Right atrium auricular region (tissue), 2 donors: ENCODE measurements around the gene MYO18A. TPM values are rescaled to one million over a fixed set of nuclear protein-coding genes. Genes with fewer than 3 reads are reported as not detected.
A peak's percentile ranks its signal among the peaks of the same experiment; 100 is the strongest.

Experiments used
- DNase-seq: peaks from one replicate; pipeline ENCODE4 v3.0.0-alpha.2; 2019; ENCODE audit warnings: low spot score
- H3K27ac ChIP-seq, 2 donors: fragments of 200-600 bp; sonication (generic); 1 replicate in 1 of 2; 2 replicates in 1 of 2; pipeline ENCODE4 v1.5.1; 2016 to 2019
- H3K27me3 ChIP-seq, 2 donors: fragments of 200-600 bp; sonication (generic); one replicate each; pipeline versions ENCODE4 v1.5.1 to v1.6.0; 2017 to 2019
- H3K36me3 ChIP-seq: fragments of 200-600 bp; sonication (generic); one replicate; pipeline ENCODE4 v1.5.1; 2016
- H3K4me1 ChIP-seq, 2 donors: fragments of 200-600 bp; sonication (generic); one replicate each; pipeline versions ENCODE4 v1.5.1 to v1.6.0; 2017 to 2019
- H3K4me3 ChIP-seq, 2 donors: fragments of 200-600 bp; sonication (generic); 1 replicate in 1 of 2; 2 replicates in 1 of 2; pipeline ENCODE4 v1.5.1; 2017 to 2019; ENCODE audit warnings: mild to moderate bottlenecking in 1 of 2, moderate library complexity in 1 of 2
- H3K9me3 ChIP-seq, 2 donors: fragments of 200-600 bp; sonication (generic); one replicate each; pipeline ENCODE4 v1.5.1; 2019
- CTCF ChIP-seq, 2 donors: fragments of 200-600 bp; sonication (generic); IDR thresholded peaks; one replicate each; pipeline ENCODE4 v1.5.1; 2019; ENCODE audit warnings: antibody characterized with exemption in 2 of 2
- total RNA-seq, 2 donors: library from RNA; depleted of rRNA; stranded (reverse); fragments of >200 nt; gene quantifications; one replicate each; pipeline ENCODE4 v1.1.0, GENCODE V29; 2016

The MYO18A gene
- total RNA-seq, 2 donors from 2014 or later: 159 to 219 TPM

- DNase-seq: no peak
- Histone ChIP-seq H3K4me3 (peak overlapping the region in 1 of 2 donors; percentile 53), H3K4me1 (peaks cover 0 to 81% of the 10 kb centered on the region in 2 donors), H3K27ac (peak overlapping the region; percentile 87 to 89), H3K27me3 (no peaks in the 10 kb centered on the region), H3K36me3 (no peaks in the 10 kb centered on the region), H3K9me3 (no peaks in the 10 kb centered on the region)
- TF ChIP-seq CTCF (IDR thresholded peaks at IDR 0.05): no peak
Measured at GRCh38 chr17:29141514-29141876, 38.7 kb downstream of the MYO18A start.

GRCh38 chr17:29140631-29141513 is 39.3 kb downstream of the MYO18A start:
- peak overlapping the region; percentile 39 to 53 for H3K4me3 ChIP-seq
- H3K4me1 ChIP-seq: peaks cover 0 to 75% of the 10 kb centered on the region in 2 donors
- DNase-seq: no peak
- no peaks in the 10 kb centered on the region for H3K36me3 ChIP-seq
- H3K9me3 ChIP-seq: no peaks in the 10 kb centered on the region
- no peaks in the 10 kb centered on the region for H3K27me3 ChIP-seq
- TF ChIP-seq CTCF (IDR thresholded peaks at IDR 0.05): no peak
- H3K27ac ChIP-seq: peak overlapping the region; percentile 87 to 89

- peaks cover 0 to 67% of the 10 kb centered on the region in 2 donors for H3K4me1 ChIP-seq
- no peak for TF ChIP-seq CTCF (IDR thresholded peaks at IDR 0.05)
- DNase-seq: peak; percentile 89
- H3K36me3 ChIP-seq: no peaks in the 10 kb centered on the region
- no peaks in the 10 kb centered on the region for H3K9me3 ChIP-seq
- peak overlapping the region; percentile 39 to 53 for H3K4me3 ChIP-seq
- peak overlapping the region; percentile 87 to 89 for H3K27ac ChIP-seq
- no peaks in the 10 kb centered on the region for H3K27me3 ChIP-seq
Measured at GRCh38 chr17:29140051-29140621, 40.1 kb downstream of the MYO18A start.

- Histone ChIP-seq H3K36me3 (no peaks in the 10 kb centered on the region), H3K4me3 (peak overlapping the region; percentile 39 to 53), H3K27ac (peak overlapping the region; percentile 87 to 89), H3K9me3 (no peaks in the 10 kb centered on the region), H3K4me1 (peaks cover 0 to 62% of the 10 kb centered on the region in 2 donors), H3K27me3 (no peaks in the 10 kb centered on the region)
- TF ChIP-seq CTCF (IDR thresholded peaks at IDR 0.05): no peak
- no peak for DNase-seq
Measured at GRCh38 chr17:29138971-29139691, 41.1 kb downstream of the MYO18A start.

- Histone ChIP-seq H3K27me3 (no peaks in the 10 kb centered on the region), H3K27ac (peak overlapping the region; percentile 87 to 89), H3K36me3 (no peaks in the 10 kb centered on the region), H3K9me3 (no peaks in the 10 kb centered on the region), H3K4me1 (peaks cover 0 to 64% of the 10 kb centered on the region in 2 donors), H3K4me3 (peak overlapping the region; percentile 39 to 53)
- no peak for DNase-seq
- TF ChIP-seq CTCF (IDR thresholded peaks at IDR 0.05): no peak
Measured at GRCh38 chr17:29138184-29138955, 41.8 kb downstream of the MYO18A start.
